Subcutaneous abdominal adipose tissue (tissue), 5 donors: Measurements from ENCODE around the gene ADPGK.

Experiments
- H3K27ac ChIP-seq: one replicate; pipeline ENCODE4 v1.7.0; 2013; ENCODE audit warnings: low read depth, mild to moderate bottlenecking, inconsistent platforms, low read length, moderate library complexity
- H3K27me3 ChIP-seq, 5 donors: one replicate each; pipeline ENCODE4 v1.7.0; 2013; ENCODE audit warnings: low read length in 5 of 5, inconsistent platforms in 1 of 5; ENCODE audit not compliant: control insufficient read depth in 5 of 5, insufficient read depth in 4 of 5
- H3K36me3 ChIP-seq, 5 donors: one replicate each; pipeline ENCODE4 v1.7.0; 2013; ENCODE audit warnings: low read length in 5 of 5; ENCODE audit not compliant: control insufficient read depth in 5 of 5, insufficient read depth in 5 of 5
- H3K4me1 ChIP-seq, 5 donors: one replicate each; pipeline ENCODE4 v1.7.0; 2013; ENCODE audit warnings: low read length in 5 of 5, mild to moderate bottlenecking in 3 of 5, moderate library complexity in 1 of 5; ENCODE audit not compliant: control insufficient read depth in 5 of 5, insufficient read depth in 5 of 5
- H3K4me3 ChIP-seq, 5 donors: one replicate each; pipeline ENCODE4 v1.7.0; 2013; ENCODE audit warnings: low read length in 5 of 5, low read depth in 1 of 5
- H3K9ac ChIP-seq, 5 donors: one replicate each; pipeline ENCODE4 v1.7.0; 2013; ENCODE audit warnings: low read length in 5 of 5, mild to moderate bottlenecking in 4 of 5, moderate library complexity in 3 of 5
- H3K9me3 ChIP-seq, 5 donors: one replicate each; pipeline ENCODE4 v1.7.0; 2013; ENCODE audit warnings: low read length in 5 of 5; ENCODE audit not compliant: control insufficient read depth in 5 of 5
- donor health status: healthy.
- donor health status: healthy.
- donor health status: healthy.
- donor health status: healthy.
- donor health status: healthy.

Gene ADPGK

DNA sequence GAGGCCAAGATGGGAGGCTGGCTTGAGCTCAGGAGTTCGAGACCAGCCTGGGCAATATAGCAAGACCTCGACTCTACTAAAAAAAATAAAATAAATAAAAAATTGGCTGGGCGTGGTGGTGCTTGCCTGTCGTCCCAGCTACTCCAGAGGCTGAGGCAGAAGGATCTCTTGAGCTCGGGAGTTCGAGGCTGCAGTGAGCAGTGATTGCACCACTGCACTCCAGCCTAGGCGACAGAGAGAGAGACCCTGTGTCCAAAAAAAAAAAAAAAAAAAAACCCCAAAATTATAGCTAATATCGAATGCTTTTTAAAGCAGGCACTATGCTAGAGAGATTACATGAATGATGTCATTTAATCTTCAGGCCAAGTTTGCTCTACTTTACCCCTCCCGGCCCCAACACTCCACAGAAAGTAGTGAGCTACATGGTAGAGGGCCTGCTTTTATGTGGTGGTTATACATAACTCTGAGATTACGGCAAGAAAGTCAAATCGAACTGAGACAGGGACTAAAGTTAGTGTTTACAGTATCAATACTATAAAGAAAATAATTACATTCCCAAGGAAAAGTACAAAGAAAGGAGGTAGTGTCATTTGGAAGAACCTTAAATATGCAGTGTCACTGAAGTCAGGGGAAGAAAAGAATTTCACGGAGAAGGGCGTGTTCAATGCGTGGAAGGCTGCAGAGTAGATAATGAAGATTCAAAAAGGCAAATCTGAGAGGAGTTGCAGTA is 1.1 kb downstream of the ADPGK start:
- peak overlapping the region; percentile 88 to 99 (median 95) for H3K4me3 ChIP-seq
- no peaks in the 10 kb centered on the region for H3K9me3 ChIP-seq
- peak overlapping the region; percentile 94 for H3K27ac ChIP-seq
- H3K9ac ChIP-seq, result peak overlapping the region; percentile 69 to 97 (median 95)
- peaks cover 11 to 45% (median 33%) of the 10 kb centered on the region in 5 donors for H3K4me1 ChIP-seq
- peaks cover 3 to 11% (median 7%) of the 10 kb centered on the region in 5 donors for H3K36me3 ChIP-seq
- no peaks in the 10 kb centered on the region for H3K27me3 ChIP-seq

DNA sequence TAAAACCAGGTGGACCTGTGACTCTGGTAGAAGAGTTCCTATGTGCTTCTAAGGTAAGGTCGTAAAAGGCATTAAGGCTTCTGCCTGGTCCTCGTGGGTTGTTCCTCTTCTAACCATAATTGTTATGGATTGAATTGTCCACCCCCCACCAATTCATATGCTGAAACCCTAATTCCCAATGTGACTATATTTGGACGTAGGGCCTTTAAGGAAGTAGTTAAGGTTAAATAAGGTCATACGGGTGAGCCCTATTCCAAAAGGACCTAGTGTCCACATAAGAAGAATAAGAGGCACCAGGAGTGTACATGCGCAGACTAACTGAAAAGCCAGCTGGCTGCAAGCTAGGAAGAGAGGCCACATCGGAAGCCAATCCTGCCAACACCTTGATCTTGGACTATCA is 1.9 kb downstream of the ADPGK start:
- peak overlapping the region; percentile 94 for H3K27ac ChIP-seq
- peak overlapping the region in 1 of 5 donors; percentile 6 for H3K9ac ChIP-seq
- peaks cover 11 to 45% (median 33%) of the 10 kb centered on the region in 5 donors for H3K4me1 ChIP-seq
- H3K36me3 ChIP-seq, result peaks cover 8 to 14% (median 10%) of the 10 kb centered on the region in 5 donors
- H3K4me3 ChIP-seq, result peak overlapping the region in 4 of 5 donors; percentile 18 to 99 (median 66)
- H3K9me3 ChIP-seq, result no peaks in the 10 kb centered on the region
- H3K27me3 ChIP-seq, result no peaks in the 10 kb centered on the region

GRCh38 chr15:72778796-72779195 is 4.8 kb downstream of the ADPGK start:
- H3K4me3 ChIP-seq, result no peak overlapping the region
- H3K27me3 ChIP-seq, result no peaks in the 10 kb centered on the region
- H3K36me3 ChIP-seq, result peaks cover 11 to 23% (median 23%) of the 10 kb centered on the region in 5 donors
- H3K4me1 ChIP-seq, result peaks cover 8 to 48% (median 34%) of the 10 kb centered on the region in 5 donors
- H3K27ac ChIP-seq, result no peak overlapping the region
- H3K9me3 ChIP-seq, result no peaks in the 10 kb centered on the region
- H3K9ac ChIP-seq, result no peak overlapping the region

GRCh38 chr15:72774696-72775383 is 8.7 kb downstream of the ADPGK start:
- Histone ChIP-seq H3K9me3 (no peaks in the 10 kb centered on the region), H3K36me3 (peaks cover 31 to 58% (median 49%) of the 10 kb centered on the region in 5 donors), H3K4me3 (no peak overlapping the region), H3K4me1 (peaks cover 2 to 19% (median 12%) of the 10 kb centered on the region in 5 donors), H3K9ac (no peak overlapping the region), H3K27me3 (no peaks in the 10 kb centered on the region), H3K27ac (no peak overlapping the region)

DNA sequence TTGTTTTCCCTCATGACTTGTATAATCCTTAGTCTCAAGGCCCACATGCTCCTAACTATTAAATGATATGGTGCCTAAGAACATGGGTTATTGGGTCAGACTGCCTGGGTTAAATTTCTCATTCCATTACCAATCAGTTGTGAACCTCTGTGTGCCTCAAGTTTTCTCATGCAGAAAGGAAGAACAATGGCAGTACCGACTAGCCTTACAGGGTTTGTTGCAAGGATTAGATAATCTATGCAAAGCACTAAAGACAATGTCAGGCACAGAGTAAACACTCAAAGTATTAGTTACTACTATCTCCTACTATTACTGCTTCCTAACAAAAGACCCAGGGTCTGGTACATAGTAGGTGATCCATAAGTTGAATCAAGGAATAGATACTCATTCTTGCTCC is 12.2 kb downstream of the ADPGK start:
- H3K9ac ChIP-seq, result no peak overlapping the region
- H3K27me3 ChIP-seq, result no peaks in the 10 kb centered on the region
- no peak overlapping the region for H3K4me3 ChIP-seq
- no peak overlapping the region for H3K27ac ChIP-seq
- peaks cover 0 to 11% (median 5%) of the 10 kb centered on the region in 5 donors for H3K9me3 ChIP-seq
- peaks cover 50 to 78% (median 57%) of the 10 kb centered on the region in 5 donors for H3K36me3 ChIP-seq
- H3K4me1 ChIP-seq, result peaks cover 2 to 15% (median 12%) of the 10 kb centered on the region in 5 donors

DNA sequence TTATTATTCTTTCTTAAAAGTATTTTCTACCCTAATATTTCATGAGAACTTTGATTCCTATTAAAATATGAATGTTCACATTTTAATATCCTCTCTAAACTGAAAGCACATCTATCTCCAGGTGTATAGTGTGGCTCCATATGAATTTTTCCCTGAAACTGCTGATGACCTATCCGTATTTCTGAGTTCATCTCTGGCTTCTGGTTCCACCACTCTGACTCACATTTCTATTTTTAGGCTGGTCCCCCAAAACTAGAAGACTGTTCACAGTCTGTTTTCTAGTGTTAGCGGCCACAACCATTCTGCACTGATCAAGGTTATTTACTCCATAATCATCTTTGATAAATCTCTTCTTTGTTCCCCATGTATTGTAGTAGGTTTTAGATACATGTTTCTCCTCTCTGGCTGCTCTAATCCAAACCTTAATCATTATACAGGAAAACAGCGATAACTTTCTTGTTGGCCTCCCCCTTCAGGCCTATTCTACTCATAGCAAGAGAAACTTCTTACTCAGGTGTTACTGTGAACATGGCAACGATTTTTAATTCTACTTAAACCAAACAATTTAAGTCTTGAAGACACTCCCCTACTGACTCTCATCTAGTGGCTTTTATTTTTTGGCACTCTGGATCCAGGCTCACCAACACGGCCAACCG is 12.8 kb downstream of the ADPGK start:
- H3K9me3 ChIP-seq, result peaks cover 0 to 13% (median 5%) of the 10 kb centered on the region in 5 donors
- H3K9ac ChIP-seq, result no peak overlapping the region
- peaks cover 50 to 78% (median 58%) of the 10 kb centered on the region in 5 donors for H3K36me3 ChIP-seq
- H3K27me3 ChIP-seq, result no peaks in the 10 kb centered on the region
- no peak overlapping the region for H3K4me3 ChIP-seq
- no peak overlapping the region for H3K27ac ChIP-seq
- H3K4me1 ChIP-seq, result peaks cover 2 to 15% (median 12%) of the 10 kb centered on the region in 5 donors

DNA sequence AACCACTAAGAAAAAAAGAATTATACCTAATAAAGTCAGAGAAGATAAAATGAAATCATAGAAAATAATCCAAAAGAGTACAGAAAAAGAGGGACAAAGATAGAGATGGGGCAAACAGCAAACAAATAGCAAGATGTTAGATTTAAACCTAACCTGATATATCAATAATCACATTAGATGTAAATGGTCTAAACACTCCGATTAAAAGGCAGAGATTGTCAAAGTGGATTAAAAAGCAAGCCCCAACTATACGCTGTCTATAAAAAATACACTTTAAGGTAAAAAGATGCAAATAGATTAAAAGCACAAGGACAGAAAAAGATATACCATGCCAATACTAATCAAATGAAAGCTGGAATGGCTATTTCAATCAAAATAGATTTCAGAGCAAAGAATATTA is 16.8 kb downstream of the ADPGK start:
- Histone ChIP-seq H3K36me3 (peaks cover 33 to 73% (median 54%) of the 10 kb centered on the region in 5 donors), H3K27me3 (no peaks in the 10 kb centered on the region), H3K27ac (no peak overlapping the region), H3K9me3 (peaks cover 0 to 13% (median 5%) of the 10 kb centered on the region in 5 donors), H3K4me1 (no peaks in the 10 kb centered on the region), H3K4me3 (no peak overlapping the region), H3K9ac (no peak overlapping the region)

DNA sequence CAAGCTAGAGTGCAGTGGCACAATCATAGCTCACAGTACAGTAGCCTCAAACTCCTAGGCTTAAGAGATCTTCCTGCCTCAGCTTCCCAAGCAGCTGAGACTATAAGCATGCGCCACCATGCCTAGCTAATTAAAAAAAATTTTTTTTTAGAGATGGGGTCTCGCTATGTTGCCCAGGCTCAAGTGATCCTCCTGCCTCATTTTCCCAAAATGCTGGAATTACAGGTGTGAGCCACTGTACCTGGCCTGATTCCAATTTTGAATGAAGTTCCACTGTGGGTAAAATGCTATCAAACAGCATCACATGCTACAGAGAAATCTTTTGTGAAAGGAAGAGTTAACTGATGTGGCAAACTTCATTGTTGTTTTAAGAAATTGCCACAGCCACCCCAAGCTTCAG is 17.5 kb downstream of the ADPGK start:
- H3K36me3 ChIP-seq, result peaks cover 30 to 72% (median 48%) of the 10 kb centered on the region in 5 donors

DNA sequence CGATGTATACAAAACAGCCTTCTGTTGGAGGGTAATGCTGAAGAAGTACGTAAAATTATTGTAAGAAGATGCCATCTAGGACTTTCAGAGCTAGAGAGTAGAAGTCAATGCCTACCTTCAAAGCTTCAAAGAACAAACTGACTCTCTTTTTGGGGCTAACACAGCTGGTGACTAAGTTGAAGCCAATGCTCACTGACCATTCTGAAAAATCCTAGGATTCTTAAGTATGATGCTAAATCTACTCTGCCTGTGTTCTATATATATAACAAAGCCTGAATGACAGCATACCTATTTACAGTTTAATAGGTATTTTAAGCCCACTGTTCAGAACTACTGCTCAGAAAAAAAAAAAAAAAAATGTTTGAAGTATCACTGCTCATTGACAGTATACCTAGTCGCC is 18.9 kb downstream of the ADPGK start:
- Histone ChIP-seq H3K27ac (no peak overlapping the region), H3K4me3 (no peak overlapping the region), H3K9me3 (peaks cover 0 to 13% (median 5%) of the 10 kb centered on the region in 5 donors), H3K4me1 (no peaks in the 10 kb centered on the region), H3K36me3 (peaks cover 33 to 73% (median 51%) of the 10 kb centered on the region in 5 donors), H3K9ac (no peak overlapping the region), H3K27me3 (no peaks in the 10 kb centered on the region)

More for the DNA sequence above, 17.5 kb downstream of the ADPGK start:
- Histone ChIP-seq H3K4me3 (no peak overlapping the region), H3K27ac (no peak overlapping the region), H3K9ac (no peak overlapping the region), H3K9me3 (peaks cover 0 to 13% (median 5%) of the 10 kb centered on the region in 5 donors), H3K27me3 (no peaks in the 10 kb centered on the region), H3K4me1 (no peaks in the 10 kb centered on the region)
